GM18519 (cell line): ENCODE measurements around the gene XRCC3.
"Not testable (repeated sequence)": the region's sequence is repeated elsewhere in the genome, so short reads cannot be mapped to it uniquely, and the experiment has no call there.

Experiments
- ATAC-seq: cut with Tn5 transposase; IDR thresholded peaks from one replicate; pipeline ENCODE4 v1.9.1; 2021; ENCODE audit warnings: mild to moderate bottlenecking, moderate library complexity; ENCODE audit not compliant: unreplicated experiment, low FRiP score

The XRCC3 gene

DNA sequence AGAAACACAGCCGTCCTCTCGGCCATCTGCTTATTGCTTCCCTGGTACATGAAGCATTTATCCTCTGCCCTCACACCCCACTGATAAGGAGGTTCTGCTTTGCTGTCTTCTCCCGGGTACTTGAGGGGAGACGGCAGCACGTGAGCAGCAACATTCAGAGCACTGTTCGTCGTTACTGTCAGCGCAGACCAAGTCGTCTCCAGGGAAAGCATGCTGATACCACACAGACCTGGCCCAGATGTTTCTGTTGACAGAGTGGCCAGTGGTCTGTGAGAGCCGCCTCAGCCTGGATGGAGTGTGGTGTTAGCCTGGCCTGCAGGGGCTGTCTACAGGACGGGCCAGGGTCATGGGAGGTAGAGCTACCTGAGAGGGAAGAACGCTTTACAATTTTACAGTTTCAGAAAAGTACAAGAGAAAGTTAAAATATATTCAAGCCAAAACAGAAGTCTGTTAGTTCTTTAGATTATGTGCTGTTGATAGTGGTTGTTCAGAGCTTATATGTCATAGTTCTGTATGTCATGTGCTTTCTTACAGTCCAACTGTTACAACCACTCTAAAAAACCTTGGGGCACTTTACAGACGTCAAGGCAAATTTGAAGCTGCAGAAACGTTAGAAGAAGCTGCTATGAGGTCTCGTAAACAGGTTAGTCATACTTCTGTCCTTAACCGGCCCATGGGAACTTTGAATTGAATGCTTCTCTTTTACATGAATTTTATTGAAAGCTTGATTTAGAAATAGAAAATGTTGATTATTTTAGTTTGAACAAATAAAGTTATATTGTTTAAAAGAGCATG, 38.2 kb downstream of the XRCC3 start:
- no peak for ATAC-seq

GRCh38 chr14:103675957-103676356, 39.3 kb downstream of the XRCC3 start:
- ATAC-seq, result no peak

DNA sequence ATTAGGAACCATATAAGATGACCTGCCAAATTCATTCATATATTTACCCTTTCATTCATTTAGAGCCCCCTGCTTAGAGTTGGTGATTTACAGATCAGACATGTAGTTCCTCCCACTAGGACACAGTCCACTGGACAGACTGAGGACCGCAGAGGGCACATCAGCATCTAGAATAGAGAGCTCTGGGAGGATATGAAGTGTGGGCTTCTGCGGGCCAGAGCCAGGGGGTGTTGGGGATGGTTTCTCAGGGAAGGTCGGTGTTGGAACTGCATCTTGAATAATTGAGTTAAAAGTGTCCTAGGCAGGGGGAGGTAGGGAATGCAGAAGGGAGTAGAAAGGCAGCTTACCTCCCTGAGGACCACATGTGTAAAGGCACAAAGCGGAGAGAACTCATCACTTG, 43.3 kb downstream of the XRCC3 start:
- ATAC-seq, result no peak

DNA sequence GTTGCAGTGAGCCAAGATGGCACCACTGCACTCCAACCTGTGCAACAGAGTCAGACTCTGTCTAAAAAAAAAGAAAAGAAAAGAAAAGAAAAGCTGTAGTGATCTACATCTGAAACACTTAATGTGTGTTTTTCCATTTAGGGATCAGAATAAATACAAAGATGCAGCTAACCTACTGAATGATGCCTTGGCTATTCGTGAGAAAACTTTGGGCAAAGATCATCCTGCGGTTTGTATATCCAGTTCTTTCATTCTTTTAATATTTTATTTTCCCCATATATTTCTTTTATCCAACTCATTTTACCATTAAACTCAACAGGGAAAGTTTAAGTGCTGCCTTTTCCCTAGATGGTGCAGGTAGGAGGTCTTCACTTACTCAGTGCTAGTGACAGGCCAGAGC, 45.9 kb downstream of the XRCC3 start:
- no peak for ATAC-seq

- no peak for ATAC-seq
Measured at GRCh38 chr14:103668117-103668516, 47.1 kb downstream of the XRCC3 start.

DNA sequence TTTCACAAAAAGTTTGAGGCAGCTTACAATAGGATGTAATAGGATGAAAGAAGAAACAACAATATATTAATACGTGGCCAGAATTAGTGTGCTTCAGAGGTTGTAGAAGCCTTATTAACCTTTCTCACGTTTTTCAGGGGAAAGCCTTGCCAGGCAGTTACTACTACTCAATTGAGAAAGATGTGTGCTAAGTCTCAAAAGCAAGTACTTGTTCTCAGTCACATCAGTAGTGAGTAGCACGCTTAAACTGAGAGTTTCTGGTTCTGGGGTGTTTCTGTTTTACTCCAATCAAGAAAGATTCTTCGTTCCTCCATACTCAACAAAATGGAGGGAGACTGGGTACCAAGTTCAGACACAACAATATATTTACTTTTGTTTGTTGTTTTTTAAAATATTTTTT, 47.6 kb downstream of the XRCC3 start:
- ATAC-seq, result no peak

DNA sequence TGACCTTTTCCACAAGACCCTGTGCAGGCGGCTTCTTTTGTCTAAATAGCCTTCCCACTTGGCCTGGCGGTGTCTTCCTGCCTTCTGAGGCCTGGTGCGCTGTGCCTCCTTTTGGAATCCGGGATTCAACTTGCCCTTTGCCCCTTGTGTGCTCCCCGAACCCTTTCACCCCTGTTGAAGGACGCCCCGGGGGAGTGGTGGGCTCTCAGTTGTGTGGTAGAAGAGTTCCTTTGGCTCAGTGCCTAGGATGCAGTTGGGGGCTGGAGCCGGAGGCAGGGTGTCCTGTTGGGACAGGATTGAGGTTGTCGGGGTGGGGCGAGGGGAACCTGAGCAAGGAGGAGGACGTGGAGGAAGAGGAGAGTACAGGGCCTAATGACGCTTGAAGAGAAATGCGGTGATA, 51.7 kb downstream of the XRCC3 start:
- ATAC-seq, result no peak

GRCh38 chr14:103662591-103662990, 52.7 kb downstream of the XRCC3 start:
- no peak for ATAC-seq

- no peak for ATAC-seq
Measured at GRCh38 chr14:103662029-103662428, 53.2 kb downstream of the XRCC3 start.

DNA sequence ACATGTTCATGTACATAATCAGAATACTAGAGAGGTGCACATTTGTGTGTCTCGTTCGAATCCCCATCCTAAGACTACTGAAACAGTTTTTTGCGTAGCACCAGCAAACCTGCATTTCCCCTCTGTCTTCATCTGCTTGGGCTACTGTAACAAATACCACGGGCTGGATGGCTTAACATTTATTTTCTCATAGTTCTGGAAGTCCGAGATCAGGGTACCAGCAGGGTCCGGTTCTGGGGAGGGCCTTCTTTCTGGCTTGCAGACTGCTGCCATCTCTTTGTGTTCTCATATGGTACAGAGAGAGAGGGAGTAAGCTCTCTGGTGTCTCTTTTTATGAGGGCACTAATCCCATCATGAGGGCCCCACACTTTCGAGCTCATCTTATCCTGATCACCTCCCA, 55.6 kb downstream of the XRCC3 start:
- no peak for ATAC-seq

DNA sequence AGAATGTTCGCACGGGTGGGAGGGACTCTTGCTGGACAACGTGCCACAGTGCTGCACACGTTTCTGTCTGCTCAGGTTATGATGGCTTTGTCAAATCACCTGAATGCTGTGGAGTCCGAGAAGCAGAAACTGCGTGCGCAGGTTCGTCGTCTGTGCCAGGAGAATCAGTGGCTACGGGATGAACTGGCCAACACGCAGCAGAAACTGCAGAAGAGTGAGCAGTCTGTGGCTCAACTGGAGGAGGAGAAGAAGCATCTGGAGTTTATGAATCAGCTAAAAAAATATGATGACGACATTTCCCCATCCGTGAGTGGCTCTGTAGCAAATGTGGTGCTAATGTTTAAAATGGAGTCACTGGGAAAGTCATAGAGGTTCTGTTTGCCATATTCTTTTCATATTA, 57.8 kb downstream of the XRCC3 start:
- no peak for ATAC-seq

- no peak for ATAC-seq
Measured at GRCh38 chr14:103656756-103657133, 58.5 kb downstream of the XRCC3 start.

- no peak for ATAC-seq
Measured at GRCh38 chr14:103656031-103656755, 59.1 kb downstream of the XRCC3 start.

GRCh38 chr14:103654619-103655018, 60.6 kb downstream of the XRCC3 start:
- ATAC-seq, result no peak

DNA sequence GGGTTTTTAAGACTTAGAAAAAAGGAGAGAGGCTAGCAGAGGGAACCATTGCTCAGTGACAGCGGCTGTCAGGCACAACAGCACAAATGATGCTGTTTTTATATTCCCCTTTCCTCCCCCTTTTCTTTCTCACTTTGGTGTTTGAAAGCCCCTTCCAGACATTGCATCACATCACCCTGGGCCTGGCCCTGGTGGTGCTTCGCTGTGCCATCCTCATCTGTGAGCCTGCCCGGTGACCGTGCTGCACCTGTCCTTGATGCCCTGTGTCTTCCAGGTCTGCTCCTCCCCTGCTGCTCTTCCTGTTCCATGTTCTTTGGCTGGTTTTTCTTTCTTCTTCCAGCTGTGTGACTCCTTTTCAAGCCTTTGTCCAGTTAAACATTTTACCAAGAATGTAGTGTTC, 61.4 kb downstream of the XRCC3 start:
- ATAC-seq, result no peak

DNA sequence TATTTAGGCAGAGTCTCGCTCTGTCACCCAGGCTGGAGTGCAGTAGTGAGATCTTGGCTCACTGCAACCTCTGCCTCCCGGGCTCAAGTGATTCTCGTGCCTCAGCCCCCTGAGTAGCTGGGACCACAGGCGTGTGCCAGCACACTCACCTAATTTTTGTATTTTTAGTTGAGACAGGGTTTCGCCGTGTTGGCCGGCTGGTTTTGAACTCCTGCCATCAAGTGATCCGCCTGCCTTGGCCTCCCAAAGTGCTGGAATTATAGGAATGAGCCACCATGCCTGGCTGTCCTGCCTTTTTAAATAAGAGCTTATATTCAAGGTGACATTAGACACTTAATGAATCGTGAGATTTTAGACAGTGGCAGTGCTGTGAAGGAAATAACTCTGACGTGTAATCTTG, 61.9 kb downstream of the XRCC3 start:
- not testable (repeated sequence) for ATAC-seq

GRCh38 chr14:103652806-103653205, 62.4 kb downstream of the XRCC3 start:
- no peak for ATAC-seq

GRCh38 chr14:103651585-103651984, 63.7 kb downstream of the XRCC3 start:
- no peak for ATAC-seq

DNA sequence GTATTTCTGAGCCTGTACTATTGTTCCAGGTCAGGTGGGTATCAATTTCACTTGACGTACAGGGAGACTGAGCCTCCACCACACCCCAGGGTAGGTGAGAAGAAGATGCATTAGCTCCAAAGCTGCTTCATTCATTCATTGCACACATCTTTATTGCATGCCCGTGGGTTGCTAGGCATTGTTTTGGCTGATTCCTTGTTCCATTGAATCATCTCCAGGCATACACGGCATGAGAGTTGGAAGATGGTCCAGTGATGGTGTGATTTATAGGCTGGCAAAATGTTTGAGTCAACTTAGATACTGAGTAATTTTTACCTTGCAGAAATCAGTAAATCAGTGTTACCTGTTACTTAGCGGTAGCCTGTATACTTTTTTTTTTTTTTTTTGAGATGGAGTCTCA, 65.0 kb downstream of the XRCC3 start:
- ATAC-seq, result no peak

DNA sequence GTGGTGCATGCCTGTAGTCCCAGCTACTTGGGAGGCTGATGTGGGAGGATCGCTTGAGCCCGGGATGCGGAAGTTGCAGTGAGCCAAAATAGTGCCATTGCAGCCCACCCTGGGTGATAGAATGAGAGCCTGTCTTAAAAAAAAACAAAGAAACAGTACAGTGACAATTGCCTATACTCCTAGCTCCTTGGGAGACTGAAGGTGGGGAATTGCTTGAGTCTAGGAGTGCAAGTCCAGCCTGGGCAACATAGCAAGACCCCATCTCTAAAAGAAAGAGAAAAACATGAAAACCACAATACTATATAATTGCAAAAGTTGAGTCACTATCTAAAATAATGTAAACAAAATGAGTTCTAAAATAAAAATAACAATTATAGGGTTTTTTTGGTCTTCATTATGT, 66.2 kb downstream of the XRCC3 start:
- ATAC-seq, result no peak
